HK-2 (cell line): ENCODE measurements around the gene FAM240A.

Source experiments
- DNase-seq: peaks from one replicate; pipeline ENCODE4 v3.0.0-alpha.2; 2018; ENCODE audit not compliant: unreplicated experiment

FAM240A gene

GRCh38 chr3:46662771-46663551 is 50.6 kb downstream of the FAM240A start:
- no peak for DNase-seq

GRCh38 chr3:46663591-46664135 is 51.3 kb downstream of the FAM240A start:
- no peak for DNase-seq

- DNase-seq, result no peak
Observed at GRCh38 chr3:46664188-46664970, 52.1 kb downstream of the FAM240A start.

GRCh38 chr3:46664971-46665762 is 52.8 kb downstream of the FAM240A start:
- DNase-seq, result no peak

- no peak for DNase-seq
Observed at GRCh38 chr3:46665763-46666452, 53.6 kb downstream of the FAM240A start.

GRCh38 chr3:46666453-46666845 is 54.1 kb downstream of the FAM240A start:
- DNase-seq, result no peak

GRCh38 chr3:46667061-46667621 is 54.8 kb downstream of the FAM240A start:
- no peak for DNase-seq

GRCh38 chr3:46667657-46668056 is 55.3 kb downstream of the FAM240A start:
- no peak for DNase-seq

GRCh38 chr3:46668116-46668515 is 55.8 kb downstream of the FAM240A start:
- no peak for DNase-seq

- no peak for DNase-seq
Observed at GRCh38 chr3:46668591-46668990, 56.3 kb downstream of the FAM240A start.

- DNase-seq, result no peak
Observed at GRCh38 chr3:46669191-46669999, 57.1 kb downstream of the FAM240A start.

GRCh38 chr3:46670000-46670890 is 57.9 kb downstream of the FAM240A start:
- no peak for DNase-seq

- DNase-seq, result no peak
Observed at GRCh38 chr3:46670891-46671427, 58.6 kb downstream of the FAM240A start.

GRCh38 chr3:46671541-46672348 is 59.4 kb downstream of the FAM240A start:
- DNase-seq, result no peak

GRCh38 chr3:46672349-46672695 is 60.0 kb downstream of the FAM240A start:
- no peak for DNase-seq

GRCh38 chr3:46673151-46674030 is 61.1 kb downstream of the FAM240A start:
- DNase-seq, result no peak
